ENCODE measurements around the gene SAXO1.

GRCh38 chr9:18909140-18910018 lies 123.6 kb downstream of the SAXO1 start:
- TF ChIP-seq, protein P1, sequence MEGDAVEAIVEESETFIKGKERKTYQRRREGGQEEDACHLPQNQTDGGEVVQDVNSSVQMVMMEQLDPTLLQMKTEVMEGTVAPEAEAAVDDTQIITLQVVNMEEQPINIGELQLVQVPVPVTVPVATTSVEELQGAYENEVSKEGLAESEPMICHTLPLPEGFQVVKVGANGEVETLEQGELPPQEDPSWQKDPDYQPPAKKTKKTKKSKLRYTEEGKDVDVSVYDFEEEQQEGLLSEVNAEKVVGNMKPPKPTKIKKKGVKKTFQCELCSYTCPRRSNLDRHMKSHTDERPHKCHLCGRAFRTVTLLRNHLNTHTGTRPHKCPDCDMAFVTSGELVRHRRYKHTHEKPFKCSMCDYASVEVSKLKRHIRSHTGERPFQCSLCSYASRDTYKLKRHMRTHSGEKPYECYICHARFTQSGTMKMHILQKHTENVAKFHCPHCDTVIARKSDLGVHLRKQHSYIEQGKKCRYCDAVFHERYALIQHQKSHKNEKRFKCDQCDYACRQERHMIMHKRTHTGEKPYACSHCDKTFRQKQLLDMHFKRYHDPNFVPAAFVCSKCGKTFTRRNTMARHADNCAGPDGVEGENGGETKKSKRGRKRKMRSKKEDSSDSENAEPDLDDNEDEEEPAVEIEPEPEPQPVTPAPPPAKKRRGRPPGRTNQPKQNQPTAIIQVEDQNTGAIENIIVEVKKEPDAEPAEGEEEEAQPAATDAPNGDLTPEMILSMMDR (IDR thresholded peaks at IDR 0.05 in 4 of 5, conservative IDR thresholded peaks at IDR 0.05 in 1 of 5): no peak
- TF ChIP-seq POLR2A (IDR thresholded peaks at IDR 0.05): no peak
